Measurements from ENCODE around the gene TNP1. TPM values are rescaled to one million over a fixed set of nuclear protein-coding genes. Genes with fewer than 3 reads are reported as not detected.

Gene TNP1
- polyA plus RNA-seq, 1 of the 3 experiments (the other 2 are of a cell fraction) = not detected

GRCh38 chr2:216882876-216883275, 23.0 kb upstream of the TNP1 start:
- no peaks in the 10 kb centered on the region for H3K79me2 ChIP-seq (ENCODE audit: insufficient read depth)
- no peak overlapping the region for H3K4me2 ChIP-seq
- no peak overlapping the region for H3K27ac ChIP-seq (ENCODE audit: low read depth in 2 of 2, low read length in 1 of 2)
- no peaks in the 10 kb centered on the region for H3F3A ChIP-seq (replicated peaks; ENCODE audit: insufficient read depth)
- no peaks in the 10 kb centered on the region for H3K9me2 ChIP-seq
- no peak for TF ChIP-seq EZH2phosphoT487 (IDR thresholded peaks at IDR 0.05; ENCODE audit: borderline replicate concordance, low read depth)
- no peak for TF ChIP-seq NFIC (IDR thresholded peaks at IDR 0.05; ENCODE audit: borderline replicate concordance)
- TF ChIP-seq MEF2A (IDR thresholded peaks at IDR 0.05; ENCODE audit: borderline replicate concordance, low read depth) = no peak
- TF ChIP-seq TCF12 (IDR thresholded peaks at IDR 0.05) = no peak
- no peak for TF ChIP-seq TEAD4 (IDR thresholded peaks at IDR 0.05; ENCODE audit: borderline replicate concordance, insufficient read depth)
- TF ChIP-seq RCOR1 (IDR thresholded peaks at IDR 0.05; ENCODE audit: low read length) = no peak
- TF ChIP-seq EP300 (IDR thresholded peaks at IDR 0.05; ENCODE audit: borderline replicate concordance in 1 of 2, low read depth in 1 of 2, low read length in 1 of 2) = no peak
- no peak for TF ChIP-seq RXRA (IDR thresholded peaks at IDR 0.05; ENCODE audit: borderline replicate concordance, low read depth)
- TF ChIP-seq FOSL2 (IDR thresholded peaks at IDR 0.05; ENCODE audit: borderline replicate concordance, low read depth) = no peak
- no peak for TF ChIP-seq YY1 (IDR thresholded peaks at IDR 0.05; ENCODE audit: low read depth)
- no peak for TF ChIP-seq ELF1 (IDR thresholded peaks at IDR 0.05)
- no peak for TF ChIP-seq GABPA (IDR thresholded peaks at IDR 0.05; ENCODE audit: low read depth)
- TF ChIP-seq POLR2AphosphoS5 (IDR thresholded peaks at IDR 0.05; ENCODE audit: low read depth, low read length) = no peak
- TF ChIP-seq FOXM1 (IDR thresholded peaks at IDR 0.05; ENCODE audit: low read depth) = no peak
- no peaks in the 10 kb centered on the region for H3K27me3 ChIP-seq (ENCODE audit: insufficient read depth)
- H3K4me3 ChIP-seq (ENCODE audit: low read depth in 2 of 2, low read length in 1 of 2) = no peak overlapping the region
- H3K9me3 ChIP-seq = no peaks in the 10 kb centered on the region
- no peaks in the 10 kb centered on the region for H3K36me3 ChIP-seq (replicated peaks in 1 of 2; ENCODE audit: control insufficient read depth in 1 of 2, insufficient read depth in 2 of 2, low read length in 1 of 2)
- ChIA-PET CTCF (no interaction called here), POLR2A (no interaction called here)
- no peaks in the 10 kb centered on the region for H4K20me1 ChIP-seq (ENCODE audit: insufficient read depth)
- H3K9ac ChIP-seq = no peak overlapping the region
- H3K4me1 ChIP-seq (ENCODE audit: control insufficient read depth in 1 of 2, insufficient read depth in 2 of 2, low read depth in 1 of 2, low read length in 1 of 2) = peaks cover 0 to 3% of the 10 kb centered on the region in 2 experiments; a peak in 1 of 4 replicates
- peak; percentile 44 for DNase-seq
- H2AFZ ChIP-seq (ENCODE audit: low read depth) = no peak overlapping the region
- 59% methylated on average over 6 of the region's 6 CpGs for WGBS (ENCODE audit: low lambda C conversion rate)

- POLR2A ChIA-PET = no interaction called here
- Histone ChIP-seq H3K9me2 (no peaks in the 10 kb centered on the region), H3K79me2 (ENCODE audit: insufficient read depth) (no peaks in the 10 kb centered on the region), H3K27ac (ENCODE audit: low read depth in 2 of 2, low read length in 1 of 2) (no peak overlapping the region), H3K9me3 (no peaks in the 10 kb centered on the region), H4K20me1 (ENCODE audit: insufficient read depth) (no peaks in the 10 kb centered on the region), H3K9ac (no peak overlapping the region), H3K36me3 (replicated peaks in 1 of 2; ENCODE audit: control insufficient read depth in 1 of 2, insufficient read depth in 2 of 2, low read length in 1 of 2) (no peaks in the 10 kb centered on the region), H3K4me3 (ENCODE audit: low read depth in 2 of 2, low read length in 1 of 2) (no peak overlapping the region), H3F3A (replicated peaks; ENCODE audit: insufficient read depth) (no peaks in the 10 kb centered on the region), H3K27me3 (ENCODE audit: insufficient read depth) (no peaks in the 10 kb centered on the region), H3K4me2 (no peak overlapping the region), H3K4me1 (ENCODE audit: control insufficient read depth in 1 of 2, insufficient read depth in 2 of 2, low read depth in 1 of 2, low read length in 1 of 2) (peaks cover 0 to 3% of the 10 kb centered on the region in 2 experiments; a peak in 1 of 4 replicates), H2AFZ (ENCODE audit: low read depth) (no peak overlapping the region)
- CTCF ChIA-PET = no interaction called here
- no peak for DNase-seq
- WGBS (ENCODE audit: low lambda C conversion rate) = 84% methylated on average over 3 of the region's 4 CpGs
- no peak for TF ChIP-seq SIN3A (IDR thresholded peaks at IDR 0.05; ENCODE audit: borderline replicate concordance, low read depth, low read length)
These were observed 21.5 kb upstream of the TNP1 start for GRCh38 chr2:216881411-216881810.

Data from SK-N-SH (cell line).